Dendritic cell treated with granulocyte-macrophage colony-stimulating factor and Interleukin-4, amounts not matched to agents 40 ng/mL and 50 ng/mL, for 4 days (primary cell): ENCODE data around the gene SALL2.

Experiments
- H3K27ac Mint-ChIP-seq: one replicate; pipeline ENCODE4 v1.8.0; 2022; ENCODE audit warnings: mild to moderate bottlenecking, mixed read lengths
- H3K27me3 Mint-ChIP-seq: one replicate; pipeline ENCODE4 v1.8.0; 2022; ENCODE audit warnings: mild to moderate bottlenecking, mixed read lengths
- H3K36me3 Mint-ChIP-seq: one replicate; pipeline ENCODE4 v1.8.0; 2022; ENCODE audit warnings: low read depth, mixed read lengths
- H3K4me1 Mint-ChIP-seq: one replicate; pipeline ENCODE4 v1.8.0; 2022; ENCODE audit warnings: low read depth, mixed read lengths
- H3K4me3 Mint-ChIP-seq: one replicate; pipeline ENCODE4 v1.8.0; 2022; ENCODE audit warnings: mild to moderate bottlenecking, moderate library complexity, mixed read lengths
- H3K9me3 Mint-ChIP-seq: one replicate; pipeline ENCODE4 v1.8.0; 2022; ENCODE audit warnings: mixed read lengths
- intact Hi-C: fragments of 100-400 bp; cut with micrococcal nuclease; formaldehyde crosslinking; loops from one replicate; pipeline ENCODE4 v1.15.0; 2022

Gene SALL2

GRCh38 chr14:21536418-21537089, 10.4 kb upstream of the SALL2 start:
- H3K9me3 Mint-ChIP-seq, result no peaks in the 10 kb centered on the region
- no peaks in the 10 kb centered on the region for H3K36me3 Mint-ChIP-seq
- intact Hi-C loops, result no loop called here
- H3K27ac Mint-ChIP-seq, result no peak overlapping the region
- H3K4me3 Mint-ChIP-seq, result no peak overlapping the region
- peaks cover 60% of the 10 kb centered on the region for H3K27me3 Mint-ChIP-seq
- peaks cover 6% of the 10 kb centered on the region for H3K4me1 Mint-ChIP-seq

- Mint-ChIP-seq H3K4me1 (peaks cover 6% of the 10 kb centered on the region), H3K36me3 (no peaks in the 10 kb centered on the region), H3K9me3 (no peaks in the 10 kb centered on the region), H3K27me3 (peaks cover 60% of the 10 kb centered on the region), H3K27ac (no peak overlapping the region), H3K4me3 (no peak overlapping the region)
- intact Hi-C loops, result no loop called here
Observed at GRCh38 chr14:21535545-21536417, 9.6 kb upstream of the SALL2 start.

- intact Hi-C loops, result no loop called here
- no peaks in the 10 kb centered on the region for H3K36me3 Mint-ChIP-seq
- H3K27me3 Mint-ChIP-seq, result peaks cover 62% of the 10 kb centered on the region
- H3K9me3 Mint-ChIP-seq, result no peaks in the 10 kb centered on the region
- no peak overlapping the region for H3K27ac Mint-ChIP-seq
- H3K4me3 Mint-ChIP-seq, result no peak overlapping the region
- peaks cover 6% of the 10 kb centered on the region for H3K4me1 Mint-ChIP-seq
Observed at GRCh38 chr14:21534576-21534975, 8.4 kb upstream of the SALL2 start.

GRCh38 chr14:21533294-21533693, 7.1 kb upstream of the SALL2 start:
- H3K27me3 Mint-ChIP-seq, result peaks cover 56% of the 10 kb centered on the region
- no peak overlapping the region for H3K27ac Mint-ChIP-seq
- no peak overlapping the region for H3K4me3 Mint-ChIP-seq
- H3K36me3 Mint-ChIP-seq, result no peaks in the 10 kb centered on the region
- peaks cover 6% of the 10 kb centered on the region for H3K4me1 Mint-ChIP-seq
- H3K9me3 Mint-ChIP-seq, result no peaks in the 10 kb centered on the region
- intact Hi-C loops, result no loop called here

GRCh38 chr14:21529515-21529914, 3.4 kb upstream of the SALL2 start:
- peaks cover 17% of the 10 kb centered on the region for H3K4me1 Mint-ChIP-seq
- no peaks in the 10 kb centered on the region for H3K9me3 Mint-ChIP-seq
- intact Hi-C loops, result no loop called here
- H3K4me3 Mint-ChIP-seq, result no peak overlapping the region
- peaks cover 44% of the 10 kb centered on the region for H3K27me3 Mint-ChIP-seq
- no peaks in the 10 kb centered on the region for H3K36me3 Mint-ChIP-seq
- no peak overlapping the region for H3K27ac Mint-ChIP-seq

GRCh38 chr14:21528381-21529348, 2.5 kb upstream of the SALL2 start:
- Mint-ChIP-seq H3K4me3 (no peak overlapping the region), H3K4me1 (peaks cover 17% of the 10 kb centered on the region), H3K36me3 (no peaks in the 10 kb centered on the region), H3K9me3 (no peaks in the 10 kb centered on the region), H3K27ac (no peak overlapping the region), H3K27me3 (peaks cover 43% of the 10 kb centered on the region)
- intact Hi-C loops, result no loop called here

- no peak overlapping the region for H3K27ac Mint-ChIP-seq
- peaks cover 17% of the 10 kb centered on the region for H3K4me1 Mint-ChIP-seq
- H3K9me3 Mint-ChIP-seq, result no peaks in the 10 kb centered on the region
- no peaks in the 10 kb centered on the region for H3K36me3 Mint-ChIP-seq
- intact Hi-C loops, result no loop called here
- no peak overlapping the region for H3K4me3 Mint-ChIP-seq
- peaks cover 52% of the 10 kb centered on the region for H3K27me3 Mint-ChIP-seq
Observed at GRCh38 chr14:21527318-21527679, 1.2 kb upstream of the SALL2 start.

- intact Hi-C loops, result no loop called here
- Mint-ChIP-seq H3K9me3 (no peaks in the 10 kb centered on the region), H3K4me3 (peak overlapping the region; percentile 73), H3K27ac (no peak overlapping the region), H3K36me3 (no peaks in the 10 kb centered on the region), H3K4me1 (peaks cover 17% of the 10 kb centered on the region), H3K27me3 (peaks cover 55% of the 10 kb centered on the region)
Observed at GRCh38 chr14:21526672-21527317, 649 bp upstream of the SALL2 start.

GRCh38 chr14:21525571-21525961, 580 bp downstream of the SALL2 start:
- intact Hi-C loops, result no loop called here
- Mint-ChIP-seq H3K4me3 (peak overlapping the region; percentile 73), H3K9me3 (no peaks in the 10 kb centered on the region), H3K27ac (no peak overlapping the region), H3K36me3 (no peaks in the 10 kb centered on the region), H3K27me3 (peaks cover 55% of the 10 kb centered on the region), H3K4me1 (peaks cover 17% of the 10 kb centered on the region)

GRCh38 chr14:21524575-21525490, 1.3 kb downstream of the SALL2 start:
- peaks cover 17% of the 10 kb centered on the region for H3K4me1 Mint-ChIP-seq
- no peaks in the 10 kb centered on the region for H3K36me3 Mint-ChIP-seq
- peak overlapping the region; percentile 47 for H3K4me3 Mint-ChIP-seq
- H3K27ac Mint-ChIP-seq, result no peak overlapping the region
- H3K9me3 Mint-ChIP-seq, result no peaks in the 10 kb centered on the region
- intact Hi-C loops, result no loop called here
- peaks cover 53% of the 10 kb centered on the region for H3K27me3 Mint-ChIP-seq

- H3K4me3 Mint-ChIP-seq, result no peak overlapping the region
- intact Hi-C loops, result no loop called here
- no peaks in the 10 kb centered on the region for H3K9me3 Mint-ChIP-seq
- H3K4me1 Mint-ChIP-seq, result peaks cover 22% of the 10 kb centered on the region
- H3K36me3 Mint-ChIP-seq, result no peaks in the 10 kb centered on the region
- peaks cover 50% of the 10 kb centered on the region for H3K27me3 Mint-ChIP-seq
- no peak overlapping the region for H3K27ac Mint-ChIP-seq
Observed at GRCh38 chr14:21523203-21523602, 2.9 kb downstream of the SALL2 start.

GRCh38 chr14:21521501-21521900, 4.6 kb downstream of the SALL2 start:
- H3K36me3 Mint-ChIP-seq, result no peaks in the 10 kb centered on the region
- H3K27ac Mint-ChIP-seq, result no peak overlapping the region
- H3K27me3 Mint-ChIP-seq, result peaks cover 42% of the 10 kb centered on the region
- no peak overlapping the region for H3K4me3 Mint-ChIP-seq
- intact Hi-C loops, result no loop called here
- H3K4me1 Mint-ChIP-seq, result peaks cover 12% of the 10 kb centered on the region
- no peaks in the 10 kb centered on the region for H3K9me3 Mint-ChIP-seq

GRCh38 chr14:21520767-21521166, 5.4 kb downstream of the SALL2 start:
- intact Hi-C loops, result no loop called here
- Mint-ChIP-seq H3K4me3 (no peak overlapping the region), H3K36me3 (no peaks in the 10 kb centered on the region), H3K4me1 (peaks cover 5% of the 10 kb centered on the region), H3K9me3 (no peaks in the 10 kb centered on the region), H3K27ac (no peak overlapping the region), H3K27me3 (peaks cover 42% of the 10 kb centered on the region)
